Endothelial cell of umbilical vein (primary cell): Measurements from ENCODE around the gene GAS7. TPM values are rescaled to one million over a fixed set of nuclear protein-coding genes. Genes with fewer than 3 reads are reported as not detected.

Experiments
- BruUV-seq: library from RNA; stranded (reverse); fragments of 400-500 nt; replicated peaks from 2 replicates; lab custom pipeline; 2021; lab: Mats Ljungman, UMichigan
- CTCF ChIA-PET: fragments of 300-600, 350-600 bp; sonication (Branson Sonifier 250); formaldehyde crosslinking; loops from one replicate; lab custom pipeline; 2021; ENCODE audit warnings: antibody characterized with exemption, inconsistent platforms; lab: Charles Lee
- POLR2A ChIA-PET: fragments of 300-600, 350-600 bp; sonication (Branson Sonifier 250); formaldehyde crosslinking; loops from one replicate; lab custom pipeline; 2021; ENCODE audit warnings: antibody characterized with exemption, inconsistent platforms; lab: Charles Lee
- DNase-seq: peaks from one replicate; pipeline ENCODE4 v3.0.0-alpha.2; 2011; ENCODE audit warnings: low read depth, low spot score
- FAIRE-seq: peaks from 2 replicates; lab custom pipeline; 2011; peaks lifted over from hg19 to GRCh38; lab: Jason Lieb, UNC
- H2AFZ ChIP-seq: 2 replicates; pipeline ENCODE4 v1.6.0; 2012; ENCODE audit warnings: low read depth, low read length, control low read depth, inconsistent platforms
- H3K27ac ChIP-seq: 2 replicates; pipeline ENCODE4 v1.5.1; 2011; ENCODE audit warnings: low read depth, mild to moderate bottlenecking, control low read depth, low read length, moderate library complexity; ENCODE audit not compliant: insufficient read depth
- H3K27me3 ChIP-seq, 2 experiments: 2 replicates each; pipeline versions ENCODE4 v1.6.0 to v1.6.1; 2011; ENCODE audit warnings: low read length in 2 of 2, mixed read lengths in 1 of 2; ENCODE audit not compliant: control insufficient read depth in 2 of 2, insufficient read depth in 2 of 2
- H3K36me3 ChIP-seq, 2 experiments: 2 replicates in 1 of 2; 3 replicates in 1 of 2; pipeline ENCODE4 v1.5.1; 2011; ENCODE audit warnings: low read length in 2 of 2, mild to moderate bottlenecking in 1 of 2, moderate library complexity in 1 of 2; ENCODE audit not compliant: control insufficient read depth in 2 of 2, insufficient read depth in 2 of 2; ENCODE audit errors: extremely low read depth in 1 of 2
- H3K4me1 ChIP-seq: 3 replicates; pipeline ENCODE4 v1.5.1; 2011; ENCODE audit warnings: mild to moderate bottlenecking, low read length; ENCODE audit not compliant: control insufficient read depth, insufficient read depth; ENCODE audit errors: extremely low read depth
- H3K4me2 ChIP-seq: 2 replicates; pipeline ENCODE4 v1.6.1; 2011; ENCODE audit warnings: low read length, control low read depth, mixed read lengths; ENCODE audit not compliant: insufficient read depth
- H3K4me3 ChIP-seq, 3 experiments: fragments of 200-600 bp in 1 of 3; sonication (generic), shearing (Covaris generic) in 1 of 3; replicated peaks in 1 of 3; 2 replicates each; pipeline ENCODE4 v1.5.1; 2011 to 2016; ENCODE audit warnings: control low read depth in 3 of 3, low read length in 3 of 3, mild to moderate bottlenecking in 2 of 3, inconsistent platforms in 1 of 3, low read depth in 1 of 3, moderate library complexity in 1 of 3; ENCODE audit not compliant: insufficient read depth in 1 of 3
- H3K79me2 ChIP-seq: 2 replicates; pipeline ENCODE4 v1.6.0; 2012; ENCODE audit warnings: low read length, inconsistent platforms; ENCODE audit not compliant: control insufficient read depth, insufficient read depth
- H3K9ac ChIP-seq: replicated peaks from 2 replicates; pipeline ENCODE3; 2011; ENCODE audit warnings: low read length, control low read depth; ENCODE audit not compliant: insufficient read depth; ENCODE audit errors: extremely low read depth
- H3K9me1 ChIP-seq: replicated peaks from 3 replicates; pipeline ENCODE4 v1.6.0; 2011; ENCODE audit warnings: mild to moderate bottlenecking, low read length; ENCODE audit not compliant: control insufficient read depth, insufficient read depth; ENCODE audit errors: extremely low read depth
- H3K9me3 ChIP-seq: replicated peaks from 2 replicates; pipeline ENCODE4 v1.5.1; 2012; ENCODE audit warnings: low read length, inconsistent platforms; ENCODE audit not compliant: control insufficient read depth, insufficient read depth
- H4K20me1 ChIP-seq: replicated peaks from 2 replicates; pipeline ENCODE3; 2011; ENCODE audit warnings: mild to moderate bottlenecking, low read length; ENCODE audit not compliant: control insufficient read depth, insufficient read depth; ENCODE audit errors: extremely low read depth
- EZH2 ChIP-seq: IDR thresholded peaks from 2 replicates; pipeline ENCODE4 v1.6.1; 2012; ENCODE audit warnings: borderline replicate concordance, low read depth, mild to moderate bottlenecking, moderate library complexity, low read length, inconsistent platforms; ENCODE audit not compliant: severe bottlenecking
- FOS ChIP-seq: IDR thresholded peaks from 2 replicates; pipeline ENCODE4 v1.6.1; 2011; ENCODE audit warnings: mild to moderate bottlenecking, low read length, moderate library complexity, borderline replicate concordance; ENCODE audit not compliant: insufficient read depth
- GATA2 ChIP-seq: IDR thresholded peaks from 2 replicates; pipeline ENCODE4 v1.7.0; 2011; ENCODE audit warnings: low read depth, mild to moderate bottlenecking, moderate library complexity, mixed read lengths, low read length; ENCODE audit not compliant: insufficient read length, insufficient read depth
- JUN ChIP-seq: IDR thresholded peaks from 2 replicates; pipeline ENCODE4 v1.6.1; 2011; ENCODE audit warnings: borderline replicate concordance, low read depth; ENCODE audit not compliant: insufficient read length, insufficient read depth
- MYC ChIP-seq: IDR thresholded peaks from one replicate; pipeline ENCODE4 v1.6.1; 2011; ENCODE audit warnings: mild to moderate bottlenecking, low read depth, low read length
- POLR2A ChIP-seq: IDR thresholded peaks from 2 replicates; pipeline ENCODE4 v1.6.1; 2012; ENCODE audit warnings: low read depth, mild to moderate bottlenecking, control low read depth, low read length
- POLR2AphosphoS5 ChIP-seq: IDR thresholded peaks from 2 replicates; pipeline ENCODE4 v1.6.1; 2012; ENCODE audit warnings: low read depth, mild to moderate bottlenecking, control low read depth, low read length, moderate library complexity; ENCODE audit not compliant: insufficient read depth
- dilution Hi-C: fragments of 300-500 bp; cut with MboI; formaldehyde crosslinking; loops from one replicate; pipeline ENCODE4 v1.15.0; 2019; ENCODE audit warnings: low sequenced_read_pairs; ENCODE audit not compliant: extremely low pct_ligation_motif_present
- intact Hi-C: fragments of 100-400 bp; cut with micrococcal nuclease; formaldehyde crosslinking; loops from one replicate; pipeline ENCODE4 v1.10.0; 2022
- polyA plus RNA-seq, 4 experiments: library from polyadenylated mRNA; depleted of rRNA in 3 of 4; stranded (reverse) in 3 of 4; unstranded in 1 of 4; fragments of >200 nt; gene quantifications; 2 replicates each; pipeline versions ENCODE4 v1.2.1 to v1.2.3, GENCODE V29; 2011 to 2012; ENCODE audit warnings: missing spikeins in 1 of 4
- total RNA-seq: library from RNA; stranded (reverse); gene quantifications from 2 replicates; pipeline ENCODE4 v1.2.3, GENCODE V29; 2021
- TF ChIP-seq, protein P1 (sequence below): IDR thresholded peaks from 2 replicates; pipeline ENCODE4 v1.6.1; 2011; ENCODE audit not compliant: insufficient read depth, insufficient read length
- TF ChIP-seq, protein P2 (sequence below), 2 donors: IDR thresholded peaks; 1 replicate in 1 of 2; 2 replicates in 1 of 2; pipeline ENCODE4 v1.5.1; 2011; ENCODE audit warnings: low read length in 2 of 2, mild to moderate bottlenecking in 2 of 2, moderate library complexity in 2 of 2, control low read depth in 1 of 2, inconsistent platforms in 1 of 2, low read depth in 1 of 2; ENCODE audit not compliant: insufficient read depth in 1 of 2; ENCODE audit errors: extremely low read depth in 1 of 2

The GAS7 gene
- total and polyA plus RNA-seq, 2 donors (not counting 3 experiments of a cell fraction or from before 2014, with no cell fraction given), result not detected

DNA sequence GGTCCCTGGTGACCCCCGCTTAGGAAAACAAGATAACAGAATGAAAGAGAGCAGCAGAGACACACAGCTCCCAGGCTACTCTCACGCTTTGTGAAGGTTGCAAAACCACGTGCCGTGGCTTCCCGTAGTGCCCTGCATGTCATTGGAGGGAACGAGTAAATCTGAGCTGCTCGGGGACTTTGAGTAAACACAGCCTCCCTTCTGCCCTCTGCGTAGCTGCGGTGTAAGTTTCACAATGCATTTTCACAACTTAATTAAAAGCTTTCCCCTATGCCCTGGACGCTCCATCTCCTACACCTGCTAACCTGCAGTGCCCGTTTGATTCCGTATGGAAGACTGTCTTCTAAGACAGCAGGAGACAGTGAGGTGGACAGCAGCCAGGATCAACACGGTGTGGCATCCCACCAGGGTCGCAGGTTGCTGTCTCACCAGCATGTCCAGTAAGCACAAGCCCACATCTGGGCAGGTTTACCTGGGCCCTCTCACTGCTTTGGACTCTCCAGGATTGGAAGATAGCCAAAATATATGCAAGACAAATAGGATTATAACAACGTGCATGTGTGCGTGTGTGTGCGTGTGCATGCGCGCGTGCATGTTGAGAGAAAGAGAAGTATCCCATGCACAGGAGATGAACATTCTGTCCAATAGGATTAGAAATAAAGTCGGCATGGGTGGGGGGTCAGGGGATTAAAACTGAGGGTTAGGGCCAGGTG is 177.0 kb downstream of the GAS7 start:
- TF ChIP-seq MYC, result no peak
- TF ChIP-seq, protein P1, sequence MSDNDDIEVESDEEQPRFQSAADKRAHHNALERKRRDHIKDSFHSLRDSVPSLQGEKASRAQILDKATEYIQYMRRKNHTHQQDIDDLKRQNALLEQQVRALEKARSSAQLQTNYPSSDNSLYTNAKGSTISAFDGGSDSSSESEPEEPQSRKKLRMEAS, result no peak
- no peak for TF ChIP-seq EZH2
- no peak for TF ChIP-seq POLR2A
- TF ChIP-seq JUN, result no peak
- TF ChIP-seq POLR2AphosphoS5, result no peak
- TF ChIP-seq FOS, result no peak
- no peak for TF ChIP-seq GATA2
- TF ChIP-seq, protein P2, sequence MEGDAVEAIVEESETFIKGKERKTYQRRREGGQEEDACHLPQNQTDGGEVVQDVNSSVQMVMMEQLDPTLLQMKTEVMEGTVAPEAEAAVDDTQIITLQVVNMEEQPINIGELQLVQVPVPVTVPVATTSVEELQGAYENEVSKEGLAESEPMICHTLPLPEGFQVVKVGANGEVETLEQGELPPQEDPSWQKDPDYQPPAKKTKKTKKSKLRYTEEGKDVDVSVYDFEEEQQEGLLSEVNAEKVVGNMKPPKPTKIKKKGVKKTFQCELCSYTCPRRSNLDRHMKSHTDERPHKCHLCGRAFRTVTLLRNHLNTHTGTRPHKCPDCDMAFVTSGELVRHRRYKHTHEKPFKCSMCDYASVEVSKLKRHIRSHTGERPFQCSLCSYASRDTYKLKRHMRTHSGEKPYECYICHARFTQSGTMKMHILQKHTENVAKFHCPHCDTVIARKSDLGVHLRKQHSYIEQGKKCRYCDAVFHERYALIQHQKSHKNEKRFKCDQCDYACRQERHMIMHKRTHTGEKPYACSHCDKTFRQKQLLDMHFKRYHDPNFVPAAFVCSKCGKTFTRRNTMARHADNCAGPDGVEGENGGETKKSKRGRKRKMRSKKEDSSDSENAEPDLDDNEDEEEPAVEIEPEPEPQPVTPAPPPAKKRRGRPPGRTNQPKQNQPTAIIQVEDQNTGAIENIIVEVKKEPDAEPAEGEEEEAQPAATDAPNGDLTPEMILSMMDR (IDR thresholded peaks at IDR 0.05; ENCODE audit: extremely low read depth in 1 of 2, insufficient read depth in 1 of 2, low read depth in 1 of 2, low read length in 2 of 2), result no peak
- H3K79me2 ChIP-seq, result no peaks in the 10 kb centered on the region
- ChIA-PET POLR2A (no interaction called here), CTCF (no interaction called here)
- no peak for FAIRE-seq
- no peaks in the 10 kb centered on the region for H3K36me3 ChIP-seq
- no peaks in the 10 kb centered on the region for H3K4me1 ChIP-seq
- H3K9ac ChIP-seq, result no peak overlapping the region
- dilution Hi-C loops, result no loop called here
- no peaks in the 10 kb centered on the region for H4K20me1 ChIP-seq
- no peaks in the 10 kb centered on the region for H3K27me3 ChIP-seq
- H2AFZ ChIP-seq, result no peak overlapping the region
- H3K27ac ChIP-seq, result no peak overlapping the region
- no TSS peak for BruUV-seq
- no peaks in the 10 kb centered on the region for H3K9me1 ChIP-seq
- H3K4me3 ChIP-seq, result no peak overlapping the region
- intact Hi-C loops, result no loop called here
- no peak overlapping the region for H3K4me2 ChIP-seq
- no peaks in the 10 kb centered on the region for H3K9me3 ChIP-seq
- no peak for DNase-seq
